Fibroblast of the aortic adventitia (primary cell): Measurements from ENCODE around the gene SIGLEC5. TPM values are rescaled to one million over a fixed set of nuclear protein-coding genes. Genes with fewer than 3 reads are reported as not detected.

Experiments
- DNase-seq: peaks from one replicate; pipeline ENCODE4 v3.0.0-alpha.2; 2010; ENCODE audit warnings: low read depth
- H3K4me3 ChIP-seq: 2 replicates; pipeline ENCODE4 v1.5.1; 2011; ENCODE audit warnings: low read depth, mild to moderate bottlenecking, control low read depth, low read length, moderate library complexity
- CTCF ChIP-seq: IDR thresholded peaks from 2 replicates; pipeline ENCODE4 v1.5.1; 2011; ENCODE audit warnings: mild to moderate bottlenecking, low read length, control low read depth, inconsistent platforms; ENCODE audit not compliant: insufficient read depth
- total RNA-seq: library from RNA; depleted of rRNA; stranded (reverse); fragments of >200 nt; gene quantifications from 2 replicates; pipeline ENCODE4 v1.2.3, GENCODE V29; 2012; ENCODE audit warnings: low replicate concordance

SIGLEC5 gene
- total RNA-seq, 1 donor = not detected

GRCh38 chr19:51598159-51598915, 31.9 kb downstream of the SIGLEC5 start:
- TF ChIP-seq CTCF = no peak
- DNase-seq = no peak
- H3K4me3 ChIP-seq = no peak overlapping the region

- DNase-seq = no peak
- peak overlapping the region; percentile 77 for H3K4me3 ChIP-seq
- TF ChIP-seq CTCF = no peak
Measured at GRCh38 chr19:51595190-51596175, 34.7 kb downstream of the SIGLEC5 start.

- DNase-seq = no peak
- TF ChIP-seq CTCF = no peak
- peak overlapping the region; percentile 77 for H3K4me3 ChIP-seq
Measured at GRCh38 chr19:51594774-51595109, 35.5 kb downstream of the SIGLEC5 start.

- H3K4me3 ChIP-seq = peak overlapping the region; percentile 77
- DNase-seq = peak; percentile 97
- TF ChIP-seq CTCF = no peak
Measured at GRCh38 chr19:51593969-51594773, 36.0 kb downstream of the SIGLEC5 start.

- no peak for DNase-seq
- TF ChIP-seq CTCF = no peak
- H3K4me3 ChIP-seq = peak overlapping the region; percentile 69
Measured at GRCh38 chr19:51593138-51593890, 36.9 kb downstream of the SIGLEC5 start.

GRCh38 chr19:51592521-51592920, 37.7 kb downstream of the SIGLEC5 start:
- no peak for DNase-seq
- no peak overlapping the region for H3K4me3 ChIP-seq
- TF ChIP-seq CTCF = no peak
